Lung (tissue), 12 donors: Measurements from ENCODE around the gene APOLD1. TPM values are rescaled to one million over a fixed set of nuclear protein-coding genes. Genes with fewer than 3 reads are reported as not detected.

Experiments
- ATAC-seq: fragments of 200-7000 bp; cut with Tn5 transposase; one replicate; pipeline ENCODE4 v1.9.1; 2020; ENCODE audit warnings: moderate number of reproducible peaks; ENCODE audit not compliant: insufficient read depth, low FRiP score
- DNase-seq, 3 donors: peaks; one replicate each; pipeline ENCODE4 v3.0.0-alpha.2; 2013 to 2017
- H3K27ac ChIP-seq, 2 donors: one replicate each; pipeline ENCODE4 v1.5.1; 2013; ENCODE audit warnings: mild to moderate bottlenecking in 2 of 2, moderate library complexity in 2 of 2, control low read depth in 1 of 2, inconsistent platforms in 1 of 2, low read depth in 1 of 2, low read length in 1 of 2
- H3K27me3 ChIP-seq, 3 donors: one replicate each; pipeline ENCODE4 v1.5.1; 2013; ENCODE audit warnings: low read length in 2 of 3; ENCODE audit not compliant: control insufficient read depth in 3 of 3, insufficient read depth in 3 of 3
- H3K36me3 ChIP-seq, 4 donors: one replicate each; pipeline ENCODE4 v1.5.1; 2013; ENCODE audit warnings: low read length in 4 of 4, mild to moderate bottlenecking in 1 of 4, moderate library complexity in 1 of 4; ENCODE audit not compliant: control insufficient read depth in 4 of 4, insufficient read depth in 4 of 4
- H3K4me1 ChIP-seq, 5 donors: one replicate each; pipeline ENCODE4 v1.5.1; 2013; ENCODE audit warnings: low read length in 5 of 5, mild to moderate bottlenecking in 2 of 5, moderate library complexity in 1 of 5; ENCODE audit not compliant: control insufficient read depth in 5 of 5, insufficient read depth in 5 of 5
- H3K4me3 ChIP-seq: one replicate; pipeline ENCODE4 v1.5.1; 2013; ENCODE audit warnings: mild to moderate bottlenecking, control low read depth, moderate library complexity
- H3K9ac ChIP-seq, 2 donors: one replicate each; pipeline ENCODE4 v1.5.1; 2013; ENCODE audit warnings: low read length in 2 of 2, control low read depth in 1 of 2; ENCODE audit not compliant: insufficient read depth in 1 of 2
- H3K9me3 ChIP-seq, 4 donors: one replicate each; pipeline ENCODE4 v1.5.1; 2013; ENCODE audit warnings: low read length in 3 of 4, mild to moderate bottlenecking in 1 of 4, moderate library complexity in 1 of 4; ENCODE audit not compliant: control insufficient read depth in 4 of 4, insufficient read depth in 3 of 4
- CTCF ChIP-seq: IDR thresholded peaks from 2 replicates; pipeline ENCODE4 v1.5.1; 2012; ENCODE audit warnings: mild to moderate bottlenecking; ENCODE audit errors: control extremely low read depth, extremely low read depth
- WGBS, 2 donors: extraction: QIAGEN DNeasy Blood & Tissue Kit; methylation state at CpG; one replicate each; pipeline ENCODE4 v1.1.7; 2013; 5-methylcytosine and 5-hydroxymethylcytosine counted together
- polyA plus RNA-seq, 2 donors: library from polyadenylated mRNA; stranded (reverse); fragments of 200-250 nt; gene quantifications; one replicate each; pipeline ENCODE4 v1.2.1, GENCODE V29; 2013
- total RNA-seq, 2 donors: library from RNA; depleted of rRNA in 1 of 2; stranded (reverse); fragments of >200 nt in 1 of 2; gene quantifications; one replicate each; pipeline ENCODE4 v1.2.1, GENCODE V29; 2014 to 2021
- donor health status: control.
- donor health status: control.
- donor health status: Bipolar disorder and iron deficiency.
- donor health status: healthy.
- donor health status: DM: yes; HTN: yes; CAD: no.

The APOLD1 gene
- total and polyA plus RNA-seq, 4 donors = 3.1 to 22.9 (median 20.8) TPM

- no peaks in the 10 kb centered on the region for H3K36me3 ChIP-seq
- no peaks in the 10 kb centered on the region for H3K27me3 ChIP-seq
- no peaks in the 10 kb centered on the region for H3K9me3 ChIP-seq
- WGBS, 2 donors = 83 to 88% methylated on average over 3 of the region's 3 CpGs
- H3K27ac ChIP-seq = no peak overlapping the region
- H3K4me1 ChIP-seq = peaks cover 0 to 28% (median 3%) of the 10 kb centered on the region in 5 donors
- TF ChIP-seq CTCF = no peak
- no peak overlapping the region for H3K4me3 ChIP-seq
- ATAC-seq (no peak), DNase-seq (peak; percentile 45 to 75 (median 63))
- H3K9ac ChIP-seq = no peak overlapping the region
Measured at GRCh38 chr12:12747278-12747677, 38.2 kb upstream of the APOLD1 start.

- no peak overlapping the region for H3K4me3 ChIP-seq
- ATAC-seq (no peak), DNase-seq (peak in 2 of 3 donors; percentile 44 to 56)
- TF ChIP-seq CTCF = no peak
- H3K36me3 ChIP-seq = no peaks in the 10 kb centered on the region
- H3K4me1 ChIP-seq = peaks cover 0 to 28% (median 3%) of the 10 kb centered on the region in 5 donors
- no peaks in the 10 kb centered on the region for H3K27me3 ChIP-seq
- WGBS, 2 donors = 57 to 63% methylated on average over 3 of the region's 3 CpGs
- no peaks in the 10 kb centered on the region for H3K9me3 ChIP-seq
- no peak overlapping the region for H3K9ac ChIP-seq
- H3K27ac ChIP-seq = no peak overlapping the region
Measured at GRCh38 chr12:12748044-12748443, 37.4 kb upstream of the APOLD1 start.

- Histone ChIP-seq H3K9ac (no peak overlapping the region), H3K27me3 (no peaks in the 10 kb centered on the region), H3K27ac (no peak overlapping the region), H3K36me3 (no peaks in the 10 kb centered on the region), H3K9me3 (no peaks in the 10 kb centered on the region), H3K4me1 (peaks cover 0 to 28% (median 3%) of the 10 kb centered on the region in 5 donors), H3K4me3 (no peak overlapping the region)
- no peak for ATAC-seq
- TF ChIP-seq CTCF = no peak
- DNase-seq = no peak
- 92 to 95% methylated on average over 7 of the region's 7 CpGs for WGBS, 2 donors
Measured at GRCh38 chr12:12749433-12749832, 36.0 kb upstream of the APOLD1 start.

GRCh38 chr12:12755923-12756322, 29.5 kb upstream of the APOLD1 start:
- no peaks in the 10 kb centered on the region for H3K4me1 ChIP-seq
- no peaks in the 10 kb centered on the region for H3K36me3 ChIP-seq
- WGBS, 2 donors = 90 to 91% methylated on average over 5 of the region's 5 CpGs
- TF ChIP-seq CTCF = no peak
- no peak overlapping the region for H3K9ac ChIP-seq
- H3K27ac ChIP-seq = no peak overlapping the region
- no peaks in the 10 kb centered on the region for H3K9me3 ChIP-seq
- ATAC-seq = no peak
- no peak overlapping the region for H3K4me3 ChIP-seq
- H3K27me3 ChIP-seq = no peaks in the 10 kb centered on the region
- no peak for DNase-seq
